Liver (tissue), 3 donors: ENCODE measurements around the gene ANKRD23.

ENCODE experiments used
- GABPA ChIP-seq, 2 donors: IDR thresholded peaks in 1 of 2; conservative IDR thresholded peaks in 1 of 2; 2 replicates each; pipeline ENCODE4 v1.6.1; 2016; ENCODE audit warnings: antibody characterized with exemption in 2 of 2, mild to moderate bottlenecking in 1 of 2, moderate library complexity in 1 of 2
- TAF1 ChIP-seq: conservative IDR thresholded peaks from 2 replicates; pipeline ENCODE4 v1.6.1; 2016; ENCODE audit warnings: antibody characterized with exemption, mild to moderate bottlenecking
- ZBTB33 ChIP-seq: IDR thresholded peaks from 2 replicates; pipeline ENCODE4 v1.6.1; 2016; ENCODE audit warnings: antibody characterized with exemption
- TF ChIP-seq, protein P1 (sequence below): fragments of 150-350 bp; IDR thresholded peaks from 2 replicates; pipeline ENCODE4 v1.5.1; 2017; ENCODE audit warnings: improper control_type of control experiment, low read depth, low read length; ENCODE audit not compliant: missing input control
- donor health status: healthy.
- donor health status: healthy.

DNA sequence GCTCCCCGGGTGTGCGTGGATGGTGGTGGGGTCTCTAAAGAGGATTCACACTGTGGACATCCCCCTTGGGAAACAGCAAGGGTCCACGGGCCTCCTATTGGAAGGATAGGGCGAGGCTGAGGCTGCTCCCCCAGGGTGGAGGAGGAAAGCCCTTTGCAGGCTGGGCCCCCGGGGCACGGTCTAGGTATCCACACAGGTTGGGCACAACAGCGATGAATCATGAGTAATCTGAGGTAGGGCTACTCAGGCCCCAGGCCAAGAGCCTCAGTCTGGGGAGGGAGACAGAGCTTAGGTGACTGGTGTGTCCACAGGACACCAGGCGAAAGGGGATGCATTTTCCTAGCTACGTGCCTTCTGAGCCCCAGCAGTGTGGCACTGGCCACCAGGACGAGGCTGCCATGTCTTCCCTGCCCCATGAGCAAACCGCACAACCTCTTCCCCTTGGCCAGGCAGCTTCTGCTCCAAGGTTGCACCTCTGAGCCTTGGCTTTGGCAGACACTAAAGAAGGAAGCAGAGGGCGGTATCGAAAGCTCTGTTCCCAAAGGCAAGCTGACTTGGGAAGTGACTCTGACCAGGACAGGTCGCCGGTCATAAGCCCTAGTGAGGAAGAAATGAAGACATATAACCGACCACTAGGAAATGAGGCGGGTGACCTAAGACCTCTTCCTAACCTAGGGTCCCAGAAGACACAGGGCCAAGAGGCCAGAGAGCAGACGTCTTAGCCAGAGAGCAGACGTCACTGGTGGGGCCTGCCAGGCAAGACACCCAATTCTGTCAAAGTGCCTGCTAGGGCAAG is 40.7 kb upstream of the ANKRD23 start:
- TF ChIP-seq, protein P1, sequence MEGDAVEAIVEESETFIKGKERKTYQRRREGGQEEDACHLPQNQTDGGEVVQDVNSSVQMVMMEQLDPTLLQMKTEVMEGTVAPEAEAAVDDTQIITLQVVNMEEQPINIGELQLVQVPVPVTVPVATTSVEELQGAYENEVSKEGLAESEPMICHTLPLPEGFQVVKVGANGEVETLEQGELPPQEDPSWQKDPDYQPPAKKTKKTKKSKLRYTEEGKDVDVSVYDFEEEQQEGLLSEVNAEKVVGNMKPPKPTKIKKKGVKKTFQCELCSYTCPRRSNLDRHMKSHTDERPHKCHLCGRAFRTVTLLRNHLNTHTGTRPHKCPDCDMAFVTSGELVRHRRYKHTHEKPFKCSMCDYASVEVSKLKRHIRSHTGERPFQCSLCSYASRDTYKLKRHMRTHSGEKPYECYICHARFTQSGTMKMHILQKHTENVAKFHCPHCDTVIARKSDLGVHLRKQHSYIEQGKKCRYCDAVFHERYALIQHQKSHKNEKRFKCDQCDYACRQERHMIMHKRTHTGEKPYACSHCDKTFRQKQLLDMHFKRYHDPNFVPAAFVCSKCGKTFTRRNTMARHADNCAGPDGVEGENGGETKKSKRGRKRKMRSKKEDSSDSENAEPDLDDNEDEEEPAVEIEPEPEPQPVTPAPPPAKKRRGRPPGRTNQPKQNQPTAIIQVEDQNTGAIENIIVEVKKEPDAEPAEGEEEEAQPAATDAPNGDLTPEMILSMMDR: no peak
- TF ChIP-seq GABPA (IDR thresholded peaks at IDR 0.05 in 1 of 2, conservative IDR thresholded peaks at IDR 0.05 in 1 of 2): no peak
- no peak for TF ChIP-seq TAF1
- no peak for TF ChIP-seq ZBTB33
